Adrenal gland (tissue), 12 donors: ENCODE measurements around the gene CDC42BPG. TPM values are rescaled to one million over a fixed set of nuclear protein-coding genes. Genes with fewer than 3 reads are reported as not detected.

Source experiments
- DNase-seq, 7 donors: peaks; one replicate each; pipeline ENCODE4 v3.0.0-alpha.2; 2019 to 2020
- H3K27ac ChIP-seq, 5 donors: fragments of 200-600 bp; sonication (generic) in 4 of 5; 1 replicate in 3 of 5; 2 replicates in 2 of 5; pipeline versions ENCODE4 v1.5.1 to v1.8.0; 2016 to 2020; ENCODE audit warnings: mild to moderate bottlenecking in 1 of 5
- H3K27me3 ChIP-seq: fragments of 200-600 bp; 2 replicates; pipeline ENCODE4 v1.8.0; 2021
- H3K36me3 ChIP-seq, 2 donors: fragments of 200-600 bp; replicated peaks in 1 of 2; 1 replicate in 1 of 2; 2 replicates in 1 of 2; pipeline versions ENCODE4 v1.5.1 to v1.8.0; 2018 to 2022
- H3K4me1 ChIP-seq, 2 donors: fragments of 200-600 bp; replicated peaks in 1 of 2; 1 replicate in 1 of 2; 2 replicates in 1 of 2; pipeline versions ENCODE4 v1.5.1 to v1.8.0; 2018 to 2021
- H3K4me3 ChIP-seq, 4 donors: fragments of 200-600 bp; sonication (generic) in 3 of 4; one replicate each; pipeline ENCODE4 v1.5.1; 2016 to 2018
- H3K9me3 ChIP-seq, 3 donors: fragments of 200-600 bp; sonication (generic) in 1 of 3; replicated peaks in 1 of 3; 1 replicate in 2 of 3; 2 replicates in 1 of 3; pipeline versions ENCODE4 v1.5.1 to v1.8.0; 2016 to 2021
- POLR2A ChIP-seq, 2 donors: fragments of 450-650 bp; IDR thresholded peaks; one replicate each; pipeline ENCODE4 v1.6.1; 2017; ENCODE audit warnings: antibody characterized with exemption in 2 of 2, mild to moderate bottlenecking in 2 of 2, moderate library complexity in 1 of 2
- WGBS, 4 donors: extraction: QIAGEN DNeasy Blood & Tissue Kit in 2 of 4; methylation state at CpG; one replicate each; pipeline versions ENCODE4 v1.1.5 to v1.1.7; 2013 to 2017; 5-methylcytosine and 5-hydroxymethylcytosine counted together
- intact Hi-C, 2 donors: fragments of 100-400 bp; cut with DNase I; formaldehyde crosslinking; loops; one replicate each; pipeline versions ENCODE4 v1.14.1 to v1.15.0; 2022 to 2023
- polyA plus RNA-seq, 3 donors: library from polyadenylated mRNA; stranded (reverse); fragments of 200-250 nt in 2 of 3; fragments of 350-450 nt in 1 of 3; fragmentation: Illumina TruSeq in 1 of 3; extraction: RNeasy Lipid Tissue Mini Kit (QIAGEN cat#74804) in 1 of 3; gene quantifications; one replicate each; pipeline ENCODE4 v1.2.3, GENCODE V29; 2013 to 2014
- total RNA-seq, 9 donors: library from RNA; depleted of rRNA in 4 of 9; stranded (reverse); fragments of >200 nt in 4 of 9; fragments of 120-200 nt in 1 of 9; fragmentation: NEBNext Ultra II Directional in 1 of 9; extraction: Animal tissue kit (Norgen Biotek cat#: 25700) in 1 of 9; gene quantifications; one replicate each; pipeline versions ENCODE4 v1.1.0 to v1.2.4, GENCODE V29; 2013 to 2023
- TF ChIP-seq, protein P1 (sequence below), 6 experiments: fragments of 450-650 bp in 4 of 6; fragments of 200-600 bp in 2 of 6; sonication (generic) in 1 of 6; IDR thresholded peaks; 1 replicate in 5 of 6; 2 replicates in 1 of 6; pipeline versions ENCODE4 v1.5.1 to v1.8.0; 2016 to 2021; ENCODE audit warnings: antibody characterized with exemption in 6 of 6, mild to moderate bottlenecking in 2 of 6, moderate library complexity in 1 of 6
- donor health status: healthy with polysubstance abuse.
- donor health status: Bipolar disorder and iron deficiency.
- donor health status: DM: yes; HTN: yes; CAD: no.
- donor health status: DM: no; HTN: no; CAD: no.
- donor health status: DM: no; HTN: no; CAD: no.
- donor health status: DM: yes; HTN: yes; CAD: no.

CDC42BPG gene
- total and polyA plus RNA-seq, 12 donors: 3.1 to 12.9 (median 6.7) TPM

DNA sequence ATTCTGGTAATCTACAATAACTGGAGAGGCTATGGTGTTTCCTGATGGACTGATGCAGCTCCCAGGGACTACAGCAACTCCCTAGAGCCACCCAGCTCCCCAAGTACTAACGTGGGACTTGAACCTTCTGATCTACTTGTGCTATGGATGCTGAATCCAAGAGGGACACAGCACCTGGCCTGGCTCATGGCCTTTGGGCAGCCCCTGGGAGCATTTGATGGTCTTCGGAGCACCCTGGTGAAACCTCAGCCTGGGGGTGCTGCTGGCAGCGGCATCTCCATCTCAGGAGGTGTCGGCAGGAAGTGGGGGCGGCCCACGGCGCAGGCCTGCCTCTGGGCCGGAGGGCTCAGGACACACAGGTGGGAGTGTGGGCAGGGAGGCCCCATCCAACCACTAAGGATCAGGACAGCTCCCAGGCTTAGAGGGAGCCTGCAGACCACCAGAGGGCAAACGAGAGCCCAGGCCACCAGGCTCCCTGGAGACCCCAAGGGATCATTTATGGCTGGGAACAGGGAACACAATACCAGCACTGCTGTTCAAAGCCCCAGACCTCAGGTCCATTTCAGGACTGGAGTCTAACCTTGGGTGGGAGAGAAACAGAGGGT, 25.2 kb upstream of the CDC42BPG start:
- DNase-seq: no peak
- TF ChIP-seq, protein P1, sequence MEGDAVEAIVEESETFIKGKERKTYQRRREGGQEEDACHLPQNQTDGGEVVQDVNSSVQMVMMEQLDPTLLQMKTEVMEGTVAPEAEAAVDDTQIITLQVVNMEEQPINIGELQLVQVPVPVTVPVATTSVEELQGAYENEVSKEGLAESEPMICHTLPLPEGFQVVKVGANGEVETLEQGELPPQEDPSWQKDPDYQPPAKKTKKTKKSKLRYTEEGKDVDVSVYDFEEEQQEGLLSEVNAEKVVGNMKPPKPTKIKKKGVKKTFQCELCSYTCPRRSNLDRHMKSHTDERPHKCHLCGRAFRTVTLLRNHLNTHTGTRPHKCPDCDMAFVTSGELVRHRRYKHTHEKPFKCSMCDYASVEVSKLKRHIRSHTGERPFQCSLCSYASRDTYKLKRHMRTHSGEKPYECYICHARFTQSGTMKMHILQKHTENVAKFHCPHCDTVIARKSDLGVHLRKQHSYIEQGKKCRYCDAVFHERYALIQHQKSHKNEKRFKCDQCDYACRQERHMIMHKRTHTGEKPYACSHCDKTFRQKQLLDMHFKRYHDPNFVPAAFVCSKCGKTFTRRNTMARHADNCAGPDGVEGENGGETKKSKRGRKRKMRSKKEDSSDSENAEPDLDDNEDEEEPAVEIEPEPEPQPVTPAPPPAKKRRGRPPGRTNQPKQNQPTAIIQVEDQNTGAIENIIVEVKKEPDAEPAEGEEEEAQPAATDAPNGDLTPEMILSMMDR (IDR thresholded peaks at IDR 0.05): no peak
- no peak for TF ChIP-seq POLR2A (IDR thresholded peaks at IDR 0.05)
- WGBS, 4 donors: 69 to 79% (median 77%) methylated on average over 4 to 9 of the region's 9 CpGs
- intact Hi-C loops: no loop called here
- no peak overlapping the region for H3K4me3 ChIP-seq
- no peaks in the 10 kb centered on the region for H3K27me3 ChIP-seq
- no peaks in the 10 kb centered on the region for H3K9me3 ChIP-seq
- peaks cover 17 to 50% of the 10 kb centered on the region in 2 donors for H3K4me1 ChIP-seq
- H3K36me3 ChIP-seq: peaks cover 0 to 34% of the 10 kb centered on the region in 2 donors
- peak overlapping the region in 2 of 5 donors; percentile 68 to 76 for H3K27ac ChIP-seq

DNA sequence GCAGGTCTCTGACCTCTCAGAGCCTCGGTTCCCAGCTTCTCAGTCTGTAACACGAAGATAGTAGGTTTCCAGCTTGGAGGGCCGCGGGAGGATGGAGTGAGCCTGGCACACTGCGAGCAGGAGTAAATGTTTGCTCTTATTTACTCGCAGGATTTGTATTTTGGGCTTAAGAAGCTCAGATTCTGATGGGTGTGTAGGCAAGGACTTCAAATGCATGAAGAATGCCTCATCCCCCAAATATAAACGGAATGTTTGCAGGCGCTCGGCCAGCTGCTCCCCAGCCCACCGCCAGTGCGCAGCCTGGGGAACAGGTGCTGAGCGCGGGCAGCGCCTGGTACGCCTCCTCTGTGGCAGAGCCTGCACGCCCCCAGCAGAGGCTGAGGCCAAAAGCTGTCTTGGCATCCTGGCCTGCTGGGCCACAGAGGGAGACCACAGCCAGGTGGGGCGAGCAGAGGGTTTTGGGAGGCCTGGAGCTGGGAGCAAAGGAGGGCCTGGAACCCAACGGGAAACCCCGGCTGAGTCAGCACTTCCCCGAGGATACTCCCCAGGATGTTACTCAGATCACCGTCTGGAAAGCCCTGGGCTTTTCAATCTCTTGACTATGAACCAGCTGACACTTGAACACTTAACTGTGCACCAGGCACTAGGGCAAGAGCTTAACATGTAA, 24.6 kb upstream of the CDC42BPG start:
- peaks cover 23 to 57% of the 10 kb centered on the region in 2 donors for H3K4me1 ChIP-seq
- no peak for TF ChIP-seq POLR2A (IDR thresholded peaks at IDR 0.05)
- TF ChIP-seq, protein P1 (IDR thresholded peaks at IDR 0.05): no peak
- WGBS, 4 donors: 68 to 93% (median 81%) methylated on average over 15 to 21 of the region's 21 CpGs
- H3K27ac ChIP-seq: peak overlapping the region in 2 of 5 donors; percentile 68 to 76
- H3K36me3 ChIP-seq: peaks cover 0 to 32% of the 10 kb centered on the region in 2 donors
- H3K27me3 ChIP-seq: no peaks in the 10 kb centered on the region
- intact Hi-C loops: no loop called here
- H3K4me3 ChIP-seq: no peak overlapping the region
- no peak for DNase-seq
- H3K9me3 ChIP-seq: no peaks in the 10 kb centered on the region

DNA sequence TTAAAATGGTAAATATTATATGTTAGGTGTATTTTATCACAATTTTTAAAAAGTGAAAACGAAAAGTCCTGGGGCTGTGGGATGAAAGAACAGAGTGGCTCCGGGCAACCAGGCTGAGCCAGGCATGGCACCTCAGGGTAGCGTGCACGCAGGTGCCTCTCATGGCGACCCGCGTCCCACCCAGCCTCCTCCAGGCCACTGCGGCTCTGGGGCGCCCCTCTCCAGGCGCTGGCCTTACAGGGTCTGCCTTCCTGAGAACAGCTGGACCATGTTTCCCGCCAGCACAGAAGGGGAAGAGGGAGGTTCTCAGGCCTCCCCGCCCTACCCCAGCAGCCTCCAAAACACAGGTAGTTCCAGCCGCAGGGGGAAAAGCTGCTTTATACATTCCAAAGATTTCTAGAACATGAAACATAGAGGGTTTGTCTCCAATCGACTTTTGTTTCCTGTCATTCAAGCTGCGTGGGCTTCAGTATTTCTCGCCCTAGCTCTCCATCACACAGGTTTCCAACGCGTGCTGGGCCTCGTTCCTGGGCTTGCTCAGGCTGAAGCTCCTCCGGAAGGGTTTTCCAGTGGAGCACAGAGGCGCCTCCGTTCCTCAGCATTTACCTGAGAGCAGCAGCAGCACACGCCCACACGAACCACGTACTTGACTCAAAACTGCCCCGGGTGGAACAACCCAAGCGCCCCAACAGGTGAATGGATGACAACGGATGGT, 23.5 kb upstream of the CDC42BPG start:
- peaks cover 35 to 68% of the 10 kb centered on the region in 2 donors for H3K4me1 ChIP-seq
- intact Hi-C loops: no loop called here
- no peak overlapping the region for H3K27ac ChIP-seq
- TF ChIP-seq, protein P1 (IDR thresholded peaks at IDR 0.05): no peak
- TF ChIP-seq POLR2A (IDR thresholded peaks at IDR 0.05): no peak
- peaks cover 0 to 25% of the 10 kb centered on the region in 2 donors for H3K36me3 ChIP-seq
- no peak for DNase-seq
- 88 to 91% (median 89%) methylated on average over 25 to 28 of the region's 28 CpGs for WGBS, 4 donors
- no peaks in the 10 kb centered on the region for H3K9me3 ChIP-seq
- no peak overlapping the region for H3K4me3 ChIP-seq
- no peaks in the 10 kb centered on the region for H3K27me3 ChIP-seq

DNA sequence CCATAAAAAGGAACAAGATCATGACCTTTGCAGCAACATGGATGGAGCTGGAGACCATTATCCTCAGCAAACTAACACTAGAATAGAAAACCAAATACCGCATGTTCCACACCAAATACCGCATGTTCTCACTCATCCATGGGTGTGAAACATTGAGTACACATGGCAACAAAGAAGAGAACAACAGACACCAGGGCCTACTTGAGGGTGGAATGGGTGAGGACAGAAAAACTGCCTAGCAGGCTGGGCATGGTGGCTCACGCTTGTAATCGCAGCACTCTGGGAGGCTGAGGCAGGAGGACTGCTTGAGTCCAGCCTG, 21.7 kb upstream of the CDC42BPG start:
- WGBS, 4 donors: 94 to 97% (median 95%) methylated on average over 4 of the region's 4 CpGs
- H3K4me3 ChIP-seq: no peak overlapping the region
- peak overlapping the region in 2 of 5 donors; percentile 86 to 88 for H3K27ac ChIP-seq
- no peak for TF ChIP-seq POLR2A (IDR thresholded peaks at IDR 0.05)
- TF ChIP-seq, protein P1 (IDR thresholded peaks at IDR 0.05): no peak
- H3K9me3 ChIP-seq: no peaks in the 10 kb centered on the region
- DNase-seq: no peak
- intact Hi-C loops: no loop called here
- peaks cover 0 to 7% of the 10 kb centered on the region in 2 donors for H3K36me3 ChIP-seq
- peaks cover 43 to 69% of the 10 kb centered on the region in 2 donors for H3K4me1 ChIP-seq
- H3K27me3 ChIP-seq: no peaks in the 10 kb centered on the region
